Thyroid gland (tissue), 4 donors: ENCODE data around the gene GPN1.

Source experiments
- POLR2A ChIP-seq, 2 donors: fragments of 450-650 bp; IDR thresholded peaks; one replicate each; pipeline ENCODE4 v1.6.1; 2017; ENCODE audit warnings: antibody characterized with exemption in 2 of 2, mild to moderate bottlenecking in 2 of 2, moderate library complexity in 1 of 2
- TF ChIP-seq, protein P1 (sequence below), 6 experiments: fragments of 200-600 bp in 3 of 6; fragments of 450-650 bp in 3 of 6; sonication (generic) in 3 of 6; IDR thresholded peaks; one replicate each; pipeline ENCODE4 v1.5.1; 2016 to 2019; ENCODE audit warnings: antibody characterized with exemption in 6 of 6, mild to moderate bottlenecking in 2 of 6, inconsistent platforms in 1 of 6, moderate library complexity in 1 of 6

DNA sequence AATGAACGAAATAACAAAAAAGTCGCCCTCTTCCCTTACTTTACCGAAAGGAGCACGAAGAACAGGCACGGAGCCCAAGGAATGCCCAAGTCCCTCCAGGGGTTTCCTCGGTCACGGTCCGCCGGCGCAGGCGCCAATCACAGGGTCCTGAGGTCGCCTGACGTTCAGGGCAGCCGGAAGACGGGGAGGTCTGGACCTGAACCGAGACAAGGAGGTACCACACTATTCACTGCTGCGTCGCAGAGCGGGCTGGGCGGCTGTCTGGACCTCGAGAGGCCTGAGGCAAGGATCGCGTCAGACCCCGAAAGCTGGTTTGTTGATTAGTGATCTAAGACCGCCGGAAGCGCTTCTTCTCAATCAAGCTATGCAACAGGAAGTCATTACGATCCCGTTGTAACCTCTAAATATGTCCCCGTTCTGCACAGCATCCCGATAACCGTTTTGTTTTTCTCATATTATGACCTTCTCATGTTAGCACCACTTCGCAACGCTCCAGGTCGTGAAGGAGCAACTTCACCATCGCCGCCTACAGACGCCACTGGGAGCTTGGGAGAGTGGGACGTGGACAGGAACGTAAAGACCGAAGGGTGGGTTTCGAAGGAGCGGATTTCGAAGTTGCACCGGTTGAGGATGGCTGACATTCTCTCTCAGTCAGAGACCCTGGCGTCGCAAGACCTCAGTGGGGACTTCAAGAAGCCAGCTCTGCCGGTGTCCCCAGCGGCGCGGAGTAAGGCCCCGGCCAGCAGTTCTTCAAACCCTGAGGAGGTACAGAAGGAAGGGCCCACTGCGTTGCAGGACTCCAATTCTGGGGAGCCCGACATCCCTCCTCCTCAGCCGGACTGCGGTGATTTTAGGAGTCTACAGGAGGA lies 34.7 kb downstream of the GPN1 start, which contains the start of the genes SLC4A1AP and SUPT7L:
- TF ChIP-seq POLR2A (IDR thresholded peaks at IDR 0.05) = no peak
- TF ChIP-seq, protein P1, sequence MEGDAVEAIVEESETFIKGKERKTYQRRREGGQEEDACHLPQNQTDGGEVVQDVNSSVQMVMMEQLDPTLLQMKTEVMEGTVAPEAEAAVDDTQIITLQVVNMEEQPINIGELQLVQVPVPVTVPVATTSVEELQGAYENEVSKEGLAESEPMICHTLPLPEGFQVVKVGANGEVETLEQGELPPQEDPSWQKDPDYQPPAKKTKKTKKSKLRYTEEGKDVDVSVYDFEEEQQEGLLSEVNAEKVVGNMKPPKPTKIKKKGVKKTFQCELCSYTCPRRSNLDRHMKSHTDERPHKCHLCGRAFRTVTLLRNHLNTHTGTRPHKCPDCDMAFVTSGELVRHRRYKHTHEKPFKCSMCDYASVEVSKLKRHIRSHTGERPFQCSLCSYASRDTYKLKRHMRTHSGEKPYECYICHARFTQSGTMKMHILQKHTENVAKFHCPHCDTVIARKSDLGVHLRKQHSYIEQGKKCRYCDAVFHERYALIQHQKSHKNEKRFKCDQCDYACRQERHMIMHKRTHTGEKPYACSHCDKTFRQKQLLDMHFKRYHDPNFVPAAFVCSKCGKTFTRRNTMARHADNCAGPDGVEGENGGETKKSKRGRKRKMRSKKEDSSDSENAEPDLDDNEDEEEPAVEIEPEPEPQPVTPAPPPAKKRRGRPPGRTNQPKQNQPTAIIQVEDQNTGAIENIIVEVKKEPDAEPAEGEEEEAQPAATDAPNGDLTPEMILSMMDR (IDR thresholded peaks at IDR 0.05) = peak in 1 of 6 experiments; percentile 12
